ENCODE results near the gene FANCI.

Gene FANCI

GRCh38 chr15:89363133-89363532 lies 119.4 kb downstream of the FANCI start:
- DNase-seq = peak; percentile 23

- no peak for DNase-seq
These were observed 120.0 kb downstream of the FANCI start for GRCh38 chr15:89363770-89364169.

GRCh38 chr15:89364341-89364740 lies 120.6 kb downstream of the FANCI start:
- DNase-seq = peak; percentile 68

GRCh38 chr15:89364741-89365450 lies 121.1 kb downstream of the FANCI start:
- peak; percentile 30 for DNase-seq

DNA sequence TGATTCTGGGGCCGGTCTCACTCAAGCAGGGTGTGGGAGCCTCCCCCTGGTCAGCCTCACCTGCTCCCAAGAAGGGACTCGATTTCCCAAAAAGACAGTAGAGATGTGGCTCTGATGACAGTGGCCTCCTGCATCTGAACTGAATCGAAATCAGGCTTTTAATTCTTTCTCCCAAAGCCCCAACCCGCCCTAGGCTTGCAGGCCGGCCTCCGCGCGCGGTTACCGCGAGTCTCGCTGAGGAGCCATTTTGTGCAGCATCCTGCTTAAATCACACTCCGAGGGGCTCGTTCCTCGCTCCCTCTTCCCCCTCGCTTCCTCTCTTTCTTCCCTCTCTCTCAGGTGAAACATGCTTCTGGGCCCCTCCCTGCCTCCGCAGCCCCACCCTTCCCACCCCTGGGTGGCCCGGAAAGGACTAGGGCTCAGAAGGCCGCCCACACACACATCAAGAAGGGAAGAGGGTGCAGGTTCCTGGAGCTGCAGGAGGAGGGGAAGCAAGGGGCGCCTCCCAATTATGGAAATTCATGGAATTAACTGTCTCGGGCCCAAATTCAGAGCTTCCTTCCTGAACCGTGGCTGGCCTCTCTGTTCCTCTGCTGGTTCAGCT lies 121.8 kb downstream of the FANCI start:
- DNase-seq = no peak

Measured in hematopoietic multipotent progenitor cell treated with erythropoietin and hydrocortisone succinate and interleukin-3 and kit ligand, for 6 days (in vitro differentiated cells).